ENCODE data around the gene TMEM52B. TPM values are rescaled to one million over a fixed set of nuclear protein-coding genes. Genes with fewer than 3 reads are reported as not detected.
"Not testable (repeated sequence)": the region's sequence is repeated elsewhere in the genome, so short reads cannot be mapped to it uniquely, and the experiment has no call there.

Gene TMEM52B
- total RNA-seq, 1 donor from 2014 or later: not detected

DNA sequence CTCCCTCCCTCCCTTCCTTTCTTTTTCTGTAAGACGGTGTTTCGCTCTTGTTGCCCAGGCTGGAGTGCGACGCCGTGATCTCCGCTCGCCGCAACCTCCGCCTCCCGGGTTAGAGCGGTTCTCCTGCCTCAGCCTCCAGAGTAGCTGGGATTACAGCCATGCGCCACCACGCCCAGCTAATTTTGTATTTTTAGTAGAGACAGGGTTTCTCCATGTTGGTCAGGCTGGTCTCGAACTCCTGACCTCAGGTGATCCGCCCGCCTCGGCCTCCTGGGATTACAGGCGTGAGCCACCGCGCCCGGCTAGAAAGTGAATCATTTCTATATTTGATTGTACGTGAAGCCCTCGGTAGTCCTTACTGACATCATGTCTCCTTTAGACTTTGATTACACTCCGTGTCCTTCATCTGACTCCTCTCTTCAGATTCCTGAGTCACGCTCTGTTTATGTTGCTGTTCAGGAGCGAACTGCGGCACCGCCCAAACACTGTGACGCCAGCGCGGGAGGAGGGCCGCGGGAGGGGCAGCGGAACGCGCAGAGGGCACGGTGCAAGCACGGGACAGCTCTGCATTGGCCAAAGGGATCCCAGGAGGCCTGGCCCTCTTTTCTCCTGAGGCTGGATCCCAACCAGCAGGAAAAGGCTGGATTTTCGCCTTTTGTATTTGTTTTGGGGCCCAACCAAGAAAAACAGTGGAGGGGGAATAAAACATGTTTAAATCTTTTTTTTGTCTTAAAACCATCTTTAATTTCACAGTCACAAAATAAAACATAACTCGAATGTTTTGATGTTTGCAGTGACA, 33.3 kb downstream of the TMEM52B start:
- peak; percentile 99 for DNase-seq

DNA sequence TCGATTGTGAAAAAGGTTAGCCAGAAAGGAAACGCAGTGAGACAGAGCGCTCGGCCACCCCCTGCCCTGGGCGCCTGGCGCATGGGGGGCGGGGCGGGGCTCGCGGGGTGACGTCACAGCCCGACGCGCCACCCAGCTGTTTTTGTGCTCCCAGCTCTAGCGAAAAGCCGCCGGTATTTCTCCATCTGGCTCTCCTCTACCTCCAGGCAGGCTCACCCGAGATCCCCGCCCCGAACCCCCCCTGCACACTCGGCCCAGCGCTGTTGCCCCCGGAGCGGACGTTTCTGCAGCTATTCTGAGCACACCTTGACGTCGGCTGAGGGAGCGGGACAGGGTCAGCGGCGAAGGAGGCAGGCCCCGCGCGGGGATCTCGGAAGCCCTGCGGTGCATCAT, 33.9 kb downstream of the TMEM52B start, which contains the start of gene GABARAPL1:
Gene GABARAPL1, plus strand, starts transcription at position 139 of the 393 bp plus-strand sequence. Its CDS starts 253 bp downstream, at position 392.
- DNase-seq: peak; percentile 88

DNA sequence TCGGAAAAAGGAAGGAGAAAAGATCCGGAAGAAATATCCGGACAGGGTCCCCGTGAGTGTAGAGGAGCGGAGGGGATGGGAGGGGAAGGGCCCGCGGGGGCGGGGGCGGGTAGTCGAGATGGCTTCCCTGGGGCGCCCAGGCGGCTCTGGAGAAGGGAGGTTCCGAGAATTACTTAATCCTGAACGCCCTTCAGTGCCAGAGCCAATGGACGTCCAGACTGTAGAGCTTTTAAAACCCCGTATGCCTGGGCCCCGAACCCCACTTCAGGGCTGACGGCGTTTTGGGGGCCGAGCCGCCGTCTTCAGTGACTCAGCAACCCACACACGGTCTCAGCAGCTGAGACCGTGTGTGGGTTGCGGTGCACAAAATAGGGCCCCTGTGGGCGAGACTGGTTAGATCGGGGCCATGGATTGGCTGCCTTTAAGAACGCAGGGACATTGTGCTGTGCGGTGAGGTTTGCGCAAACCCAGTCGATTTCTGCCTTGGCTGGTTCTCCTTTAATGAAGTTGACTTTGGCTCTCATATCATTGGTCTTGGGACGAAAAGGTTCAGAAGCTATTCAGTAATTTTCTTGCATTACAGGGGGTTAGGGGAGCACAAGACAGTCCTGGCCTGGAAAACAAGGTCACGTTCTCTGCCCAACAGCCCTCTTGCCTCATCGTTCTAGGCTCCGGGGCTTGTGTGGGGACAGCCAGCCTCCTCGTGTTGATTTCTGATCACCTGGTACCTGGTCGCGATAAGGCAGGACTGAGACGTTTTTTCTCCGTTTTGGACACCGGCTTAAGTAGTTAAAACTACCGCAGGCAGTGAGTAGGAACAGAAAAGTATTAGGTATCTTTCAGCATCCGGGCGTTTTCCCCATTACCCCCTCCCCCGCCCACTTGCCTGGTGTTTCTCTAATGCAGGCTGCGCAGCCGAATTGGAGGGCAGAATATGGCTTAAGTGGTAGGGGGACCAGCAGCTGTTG, 34.6 kb downstream of the TMEM52B start:
- DNase-seq: peak; percentile 75

DNA sequence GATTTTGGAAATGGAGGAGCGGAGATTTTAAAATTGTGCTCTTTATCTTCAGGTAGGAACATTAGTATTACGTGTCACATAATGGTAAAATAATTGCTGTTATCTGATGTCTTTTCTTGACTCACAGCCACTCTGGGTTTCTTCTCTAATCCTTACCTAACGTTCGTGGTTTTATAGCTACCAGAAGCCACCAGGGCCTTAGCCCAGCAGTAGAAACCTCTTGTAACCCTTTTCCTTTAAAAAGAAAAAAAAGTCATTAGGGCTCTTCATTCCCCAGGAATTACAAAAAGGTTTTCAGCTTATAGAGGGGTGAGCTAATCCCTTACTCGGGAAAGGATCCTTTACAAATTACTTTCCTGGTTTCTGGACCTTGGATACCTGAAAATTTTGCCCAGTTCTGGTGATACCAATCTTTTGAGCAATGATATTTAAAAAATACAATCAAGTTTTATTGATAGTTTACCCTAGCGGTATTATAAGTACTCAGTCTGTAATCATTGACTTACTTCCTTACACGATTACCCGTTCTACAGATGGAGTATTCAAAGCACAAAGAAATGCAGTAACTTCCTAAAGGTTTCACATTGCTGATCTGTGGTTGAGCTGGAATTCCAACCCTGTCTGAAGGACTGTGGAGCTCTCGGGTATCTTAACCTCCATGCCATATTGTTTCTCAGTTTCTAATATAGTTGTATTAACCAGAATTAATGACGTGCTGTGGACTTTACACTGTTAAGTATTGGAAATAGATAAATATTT, 35.5 kb downstream of the TMEM52B start:
- peak; percentile 63 for DNase-seq

DNA sequence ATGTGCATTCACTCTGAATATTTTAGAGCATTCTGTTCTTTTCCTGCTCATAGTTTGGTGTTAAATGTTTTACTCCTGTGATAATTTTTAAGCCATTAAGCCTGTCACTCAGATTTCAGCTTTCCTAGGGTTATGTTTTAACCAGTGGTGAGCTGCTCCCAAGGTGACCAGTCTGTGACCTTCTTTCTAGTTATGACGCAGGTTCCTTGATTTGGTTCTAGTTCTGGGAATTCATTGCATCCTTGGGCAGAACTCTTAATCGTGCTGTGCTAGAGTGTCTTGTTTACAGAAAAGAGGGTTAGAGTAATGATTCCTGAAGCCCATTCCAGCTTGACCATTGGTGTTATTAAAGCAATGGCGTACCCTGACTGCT, 36.0 kb downstream of the TMEM52B start:
- peak; percentile 24 for DNase-seq

DNA sequence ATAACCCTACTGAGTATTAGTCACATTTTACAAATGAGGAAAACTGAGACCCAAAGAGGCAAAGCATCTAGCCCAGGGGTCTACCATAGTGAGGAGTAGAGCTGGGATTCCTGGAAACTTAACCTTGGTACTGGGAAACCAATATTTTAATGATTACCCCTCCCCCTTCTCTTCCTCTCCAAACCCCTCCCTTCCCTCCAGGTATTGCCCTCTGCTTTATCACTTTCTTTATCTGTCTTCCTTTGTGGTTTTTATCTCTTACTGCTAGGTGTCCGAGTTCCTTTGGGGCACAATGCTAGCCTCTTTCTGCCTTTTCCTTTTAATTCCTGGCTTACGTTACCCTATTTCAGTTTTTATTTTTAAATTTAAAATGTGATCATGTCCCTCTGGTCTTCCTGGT, 36.6 kb downstream of the TMEM52B start:
- DNase-seq: no peak

DNA sequence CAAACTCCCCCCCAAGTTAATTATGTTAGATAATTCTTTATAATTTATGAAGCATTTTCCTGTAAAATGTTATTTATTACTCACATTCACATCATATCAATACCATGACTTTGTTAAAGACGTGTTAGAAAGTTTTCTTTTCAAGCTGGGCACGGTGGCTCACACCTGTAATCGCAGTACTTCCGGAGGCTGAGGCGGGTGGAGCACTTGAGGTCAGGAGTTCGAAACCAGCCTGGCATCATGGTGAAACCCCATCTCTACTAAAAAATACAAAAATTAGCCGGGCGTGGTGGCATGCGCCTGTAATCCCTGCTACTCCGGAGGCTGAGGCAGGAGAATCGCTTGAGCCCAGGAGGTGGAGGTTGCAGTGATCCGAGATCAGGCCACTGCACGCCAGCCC, 37.1 kb downstream of the TMEM52B start:
- DNase-seq: not testable (repeated sequence)

DNA sequence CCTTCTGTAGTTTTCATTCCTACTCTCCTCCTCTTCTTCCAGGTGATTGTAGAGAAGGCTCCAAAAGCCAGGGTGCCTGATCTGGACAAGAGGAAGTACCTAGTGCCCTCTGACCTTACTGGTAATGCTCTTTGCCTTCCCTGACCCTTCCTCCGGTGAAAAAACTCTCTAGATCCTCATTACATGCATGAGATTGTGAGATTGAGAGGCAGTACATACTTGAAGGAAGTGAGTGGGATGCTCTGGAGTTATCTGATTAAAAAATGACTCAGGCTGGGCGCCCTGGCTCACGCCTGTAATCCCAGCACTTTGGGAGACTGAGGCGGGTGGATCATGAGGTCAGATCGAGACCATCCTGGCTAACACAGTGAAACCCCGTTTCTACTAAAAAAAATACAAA, 39.2 kb downstream of the TMEM52B start:
- no peak for DNase-seq

DNA sequence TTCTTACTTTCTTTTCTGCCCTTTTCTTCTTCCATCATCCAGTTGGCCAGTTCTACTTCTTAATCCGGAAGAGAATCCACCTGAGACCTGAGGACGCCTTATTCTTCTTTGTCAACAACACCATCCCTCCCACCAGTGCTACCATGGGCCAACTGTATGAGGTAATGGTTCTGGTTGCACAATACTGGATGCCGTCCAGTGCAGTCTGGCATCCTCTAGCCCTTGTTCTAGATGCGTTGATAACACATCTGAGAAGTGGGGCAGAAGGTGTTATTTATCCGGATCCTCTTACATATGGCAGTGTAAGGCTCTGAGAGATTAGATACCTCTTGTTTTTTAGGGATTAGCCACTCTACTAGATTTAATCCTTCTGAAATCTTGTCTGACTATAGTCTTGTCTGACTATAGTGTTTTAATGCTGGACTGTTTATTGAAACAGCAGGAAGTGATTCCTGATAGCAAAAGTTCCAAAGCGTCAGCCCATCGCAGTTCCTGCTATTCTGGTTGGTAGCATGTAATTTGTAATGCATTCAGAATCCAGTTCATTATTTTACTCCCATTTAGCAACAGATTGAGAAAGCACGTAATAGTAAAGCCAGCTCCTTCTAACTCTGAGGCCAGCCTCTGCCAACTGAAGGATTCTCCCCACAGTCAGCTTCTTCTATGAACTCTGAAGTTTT, 41.7 kb downstream of the TMEM52B start:
- peak; percentile 91 for DNase-seq

DNA sequence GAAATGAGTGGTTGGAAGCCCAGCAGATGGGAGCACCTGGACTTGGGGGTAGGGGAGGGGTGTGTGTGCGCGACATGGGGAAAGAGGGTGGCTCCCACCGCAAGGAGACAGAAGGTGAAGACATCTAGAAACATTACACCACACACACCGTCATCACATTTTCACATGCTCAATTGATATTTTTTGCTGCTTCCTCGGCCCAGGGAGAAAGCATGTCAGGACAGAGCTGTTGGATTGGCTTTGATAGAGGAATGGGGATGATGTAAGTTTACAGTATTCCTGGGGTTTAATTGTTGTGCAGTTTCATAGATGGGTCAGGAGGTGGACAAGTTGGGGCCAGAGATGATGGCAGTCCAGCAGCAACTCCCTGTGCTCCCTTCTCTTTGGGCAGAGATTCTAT, 43.0 kb downstream of the TMEM52B start:
- DNase-seq: no peak

DNA sequence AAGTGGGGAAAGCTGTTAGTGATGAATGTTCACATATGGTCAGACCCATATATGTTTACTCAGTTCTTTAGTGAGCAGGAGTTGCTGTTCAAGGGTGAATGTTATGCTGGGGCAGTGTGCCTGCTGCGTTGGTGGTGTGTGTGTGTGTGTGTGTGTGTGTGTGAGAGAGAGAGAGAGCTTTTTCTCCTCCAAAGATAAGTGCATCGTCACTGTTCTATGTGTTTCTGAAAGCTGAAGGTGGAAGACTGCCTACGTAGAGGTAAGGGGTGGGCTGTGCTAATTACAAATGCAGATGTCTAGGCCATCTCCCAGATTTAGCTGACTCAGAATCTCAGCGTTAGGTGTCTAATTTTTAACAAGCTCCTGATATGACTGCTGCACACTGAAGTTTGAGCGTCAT, 44.4 kb downstream of the TMEM52B start:
- no peak for DNase-seq

DNA sequence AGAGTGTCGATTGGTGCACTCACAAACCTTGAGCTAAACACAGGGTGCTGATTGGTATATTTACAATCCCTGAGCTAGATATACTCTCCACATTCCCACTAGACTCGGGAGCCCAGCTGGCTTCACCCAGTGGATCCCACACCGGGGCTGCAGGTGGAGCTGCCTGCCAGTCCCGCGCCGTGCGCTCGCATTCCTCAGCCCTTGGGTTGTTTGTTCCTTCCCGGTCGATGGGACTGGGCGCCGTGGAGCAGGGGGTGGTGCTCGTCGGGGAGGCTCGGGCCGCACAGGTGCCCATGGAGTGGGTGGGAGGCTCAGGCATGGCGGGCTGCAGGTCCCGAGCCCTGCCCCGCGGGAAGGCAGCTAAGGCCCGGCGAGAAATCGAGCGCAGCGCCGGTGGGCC, 46.6 kb downstream of the TMEM52B start:
- DNase-seq: not testable (repeated sequence)

DNA sequence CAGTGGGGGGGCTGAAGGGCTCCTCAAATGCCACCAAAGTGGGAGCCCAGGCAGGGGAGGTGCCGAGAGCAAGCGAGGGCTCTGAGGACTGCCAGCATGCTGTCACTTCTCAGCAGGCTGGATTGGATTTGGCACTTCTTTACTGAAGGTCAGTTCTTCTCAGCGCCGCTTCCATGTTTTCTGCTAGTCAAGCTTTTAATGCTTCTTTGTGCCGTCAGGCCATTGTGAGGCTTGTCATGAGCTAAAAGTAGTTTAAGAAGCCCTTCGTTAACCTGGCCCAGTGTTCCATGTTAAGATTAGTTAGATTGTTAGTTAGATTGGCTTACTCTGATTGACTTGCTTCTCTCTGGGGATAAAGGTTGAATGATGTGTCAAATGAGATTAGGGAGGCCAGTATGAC, 47.3 kb downstream of the TMEM52B start:
- no peak for DNase-seq

DNA sequence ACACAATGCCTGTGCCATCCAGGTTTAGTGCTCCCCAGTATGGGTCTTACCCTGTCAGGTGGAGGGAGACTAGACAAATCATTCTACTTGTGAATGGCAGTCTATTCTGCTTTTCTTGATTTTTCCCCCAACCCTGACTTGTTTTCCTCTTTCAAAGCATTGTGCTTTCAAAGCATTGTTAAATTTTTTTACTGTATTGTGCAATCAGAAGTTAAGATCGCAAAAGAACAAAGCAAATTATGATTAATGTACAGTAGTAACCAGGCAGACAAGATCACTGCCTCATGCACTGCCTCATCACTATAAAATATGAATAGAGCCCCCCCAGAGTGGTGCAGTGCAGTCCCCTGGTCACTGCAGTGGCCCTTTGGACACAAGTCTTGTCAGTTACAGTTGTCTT, 47.9 kb downstream of the TMEM52B start:
- no peak for DNase-seq

DNA sequence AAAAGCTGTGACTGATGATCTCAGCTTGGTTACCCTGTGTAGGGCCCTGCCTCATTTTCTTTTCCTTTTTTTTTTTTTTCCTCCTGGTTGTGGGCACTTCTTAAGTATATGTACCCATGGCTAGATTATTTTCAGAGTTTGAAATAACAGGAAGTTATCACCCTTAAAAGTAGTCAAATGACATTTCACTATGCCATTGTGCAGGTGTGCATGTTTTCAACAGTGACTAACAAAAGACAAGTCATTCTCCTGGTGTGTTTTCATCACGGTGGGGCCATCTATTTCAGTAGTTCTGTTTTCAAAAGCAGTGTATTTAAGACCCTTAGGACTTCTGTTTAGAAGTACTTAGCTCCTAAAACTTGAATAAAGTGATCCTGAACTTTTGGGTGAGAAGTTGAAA, 48.8 kb downstream of the TMEM52B start:
- no peak for DNase-seq

DNA sequence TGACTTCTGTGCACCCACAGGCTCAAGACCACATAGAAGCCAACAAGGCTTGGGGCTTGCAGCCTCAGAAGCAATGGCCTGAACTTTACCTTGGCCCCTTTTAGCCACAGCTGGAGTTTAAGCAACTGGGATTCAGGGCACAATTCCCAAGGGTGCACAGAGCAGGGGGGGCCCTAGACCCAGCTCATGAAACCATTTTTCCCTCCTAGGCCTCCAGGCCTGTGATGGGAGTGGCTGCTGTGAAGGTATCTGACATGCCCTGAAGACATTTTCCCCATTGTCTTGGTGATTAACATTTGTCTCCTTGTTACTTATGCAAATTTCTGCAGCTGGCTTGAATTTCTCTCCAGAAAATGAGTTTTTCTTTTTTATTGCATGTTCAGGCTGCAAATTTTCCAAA, 55.7 kb downstream of the TMEM52B start:
- DNase-seq: no peak

DNA sequence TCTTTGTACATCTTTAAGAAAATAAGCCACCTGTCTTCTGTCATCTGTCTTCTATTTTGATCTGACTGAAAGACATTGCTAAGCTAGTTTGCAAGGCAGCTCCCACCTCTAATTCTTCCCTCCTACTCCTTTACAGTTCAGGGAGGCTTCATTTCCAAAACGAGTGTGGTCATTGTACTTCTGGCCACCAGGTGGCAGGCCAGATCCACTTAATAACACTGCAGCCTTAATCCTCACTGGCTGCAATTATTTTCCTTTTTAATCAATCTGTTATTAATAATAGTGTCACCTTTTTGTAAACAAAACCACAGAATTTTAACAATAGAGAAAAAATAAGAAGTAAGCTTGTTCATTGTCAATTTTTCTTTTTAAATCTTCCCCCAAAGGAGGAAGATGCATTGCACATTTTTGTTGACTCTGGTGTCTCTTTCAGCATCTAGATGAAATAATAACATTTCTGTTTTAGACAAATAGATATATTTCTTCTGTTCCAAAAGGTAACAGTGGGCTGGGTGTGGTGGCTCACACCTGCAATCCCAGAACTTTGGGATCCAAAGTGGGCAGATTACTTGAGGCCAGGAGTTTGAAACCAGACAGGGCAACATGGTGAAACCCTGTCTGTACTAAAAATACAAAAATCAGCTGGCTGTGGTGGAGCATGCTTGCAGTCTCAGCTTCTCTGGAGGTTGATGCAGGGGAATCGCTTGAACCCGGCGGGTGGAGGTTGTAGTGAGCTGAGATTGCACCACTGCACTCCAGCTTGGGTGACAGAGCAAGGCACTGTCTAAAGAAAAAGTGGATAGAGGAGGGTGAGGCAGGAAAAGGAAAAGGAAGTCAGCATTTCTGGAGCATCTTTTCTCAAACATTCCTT, 57.2 kb downstream of the TMEM52B start:
- peak; percentile 71 for DNase-seq

DNA sequence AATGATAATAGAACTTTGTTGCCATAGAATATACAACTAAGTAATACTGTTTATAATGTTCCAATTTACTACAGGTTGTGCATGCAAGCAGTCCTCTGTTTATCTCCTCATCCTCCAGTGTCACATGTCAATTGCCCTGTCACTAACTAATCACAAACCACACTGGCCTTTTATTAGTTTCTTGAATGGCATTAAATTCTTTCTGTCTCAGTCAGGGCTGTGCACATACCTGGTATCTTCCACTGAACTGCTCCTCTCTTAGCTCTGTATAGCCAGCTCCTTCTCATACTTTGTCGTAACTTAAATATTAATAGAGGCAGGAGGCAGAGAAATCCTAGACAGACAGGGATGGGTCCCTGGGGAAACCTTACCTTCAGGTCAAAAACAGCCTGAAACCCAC, 57.9 kb downstream of the TMEM52B start:
- no peak for DNase-seq

DNA sequence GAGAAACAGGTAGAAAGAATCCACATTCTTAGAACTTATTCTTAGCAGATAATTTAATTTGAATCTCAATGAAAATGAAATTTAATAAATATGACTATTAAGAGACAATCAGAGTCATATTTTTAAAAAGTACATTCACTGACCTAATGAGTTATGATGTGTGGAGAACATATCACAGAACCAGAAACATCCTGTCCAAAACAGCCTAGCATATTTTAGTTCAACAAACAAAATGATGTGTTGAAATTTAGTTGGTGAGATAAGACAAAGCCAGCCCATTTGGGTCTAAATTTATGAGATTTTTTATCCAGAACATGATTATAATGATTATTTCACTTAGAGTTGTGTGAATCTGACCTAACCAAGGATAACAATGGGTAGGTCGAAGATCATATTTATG, 59.7 kb downstream of the TMEM52B start:
- DNase-seq: no peak

DNA sequence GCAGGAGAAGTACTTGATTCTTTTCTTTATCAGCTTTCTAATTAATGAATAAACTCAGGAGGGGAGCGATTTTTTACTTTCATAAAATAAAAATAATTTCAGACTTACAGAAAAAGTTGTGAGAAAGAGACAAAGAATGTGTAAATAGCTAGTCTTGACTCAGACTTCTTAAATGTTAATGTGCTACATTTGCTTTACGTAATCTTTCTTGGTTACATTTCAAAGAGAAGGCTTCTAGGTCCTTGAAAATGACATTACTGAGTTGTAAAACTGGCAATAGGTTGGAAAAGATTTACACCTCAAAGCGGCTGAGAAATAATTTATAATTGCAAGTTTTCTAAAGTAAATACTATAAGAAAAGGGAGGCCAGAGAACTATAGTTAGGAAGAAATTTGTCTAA, 62.5 kb downstream of the TMEM52B start:
- no peak for DNase-seq

Data from dermis blood vessel endothelial cell (primary cell).